KMS-11 (cell line): ENCODE measurements around the gene WDFY1.

Experiments used
- H2AFZ ChIP-seq: fragments of 200-600 bp; sonication (generic); 2 replicates; pipeline ENCODE4 v1.6.1; 2016; ENCODE audit warnings: antibody characterized with exemption, mixed run types, low read depth
- H3K27ac ChIP-seq: fragments of 200-600 bp; sonication (generic); 2 replicates; pipeline ENCODE4 v1.6.1; 2016; ENCODE audit warnings: mild to moderate bottlenecking, mixed run types
- H3K27me3 ChIP-seq: fragments of 200-600 bp; sonication (generic); 2 replicates; pipeline ENCODE4 v1.6.1; 2017; ENCODE audit warnings: mild to moderate bottlenecking, low read depth, mixed run types, moderate library complexity; ENCODE audit not compliant: insufficient read depth
- H3K36me3 ChIP-seq: fragments of 200-600 bp; sonication (generic); 2 replicates; pipeline ENCODE4 v1.6.1; 2017; ENCODE audit warnings: mild to moderate bottlenecking, mixed run types; ENCODE audit not compliant: insufficient read depth
- H3K4me1 ChIP-seq: fragments of 200-600 bp; sonication (generic); 2 replicates; pipeline ENCODE4 v1.6.1; 2016; ENCODE audit warnings: mild to moderate bottlenecking, low read depth, mixed run types; ENCODE audit not compliant: poor library complexity, severe bottlenecking
- H3K4me2 ChIP-seq: fragments of 200-600 bp; sonication (generic); 2 replicates; pipeline ENCODE4 v1.7.0; 2016; ENCODE audit warnings: mild to moderate bottlenecking, mixed run types
- H3K4me3 ChIP-seq: fragments of 200-600 bp; sonication (generic); IDR thresholded peaks from 2 replicates; pipeline ENCODE4 v1.6.1; 2017; ENCODE audit warnings: low read depth, low read length, mixed read lengths; ENCODE audit not compliant: insufficient read depth
- H3K79me2 ChIP-seq: fragments of 200-600 bp; sonication (generic); 2 replicates; pipeline ENCODE4 v1.6.1; 2016; ENCODE audit warnings: low read depth, mixed run types; ENCODE audit not compliant: insufficient read depth
- H3K9ac ChIP-seq: fragments of 200-600 bp; sonication (generic); 2 replicates; pipeline ENCODE4 v1.6.1; 2016; ENCODE audit warnings: mild to moderate bottlenecking, mixed run types
- H4K20me1 ChIP-seq: fragments of 200-600 bp; sonication (generic); 2 replicates; pipeline ENCODE4 v1.6.1; 2016; ENCODE audit warnings: mild to moderate bottlenecking, mixed run types; ENCODE audit not compliant: insufficient read depth
- TF ChIP-seq, protein P1 (sequence below): fragments of 200-600 bp; sonication (generic); conservative IDR thresholded peaks from 2 replicates; pipeline ENCODE4 v1.6.1; 2017; ENCODE audit warnings: low read depth, mild to moderate bottlenecking, antibody characterized with exemption, low read length, moderate library complexity, mixed read lengths

Gene WDFY1

DNA sequence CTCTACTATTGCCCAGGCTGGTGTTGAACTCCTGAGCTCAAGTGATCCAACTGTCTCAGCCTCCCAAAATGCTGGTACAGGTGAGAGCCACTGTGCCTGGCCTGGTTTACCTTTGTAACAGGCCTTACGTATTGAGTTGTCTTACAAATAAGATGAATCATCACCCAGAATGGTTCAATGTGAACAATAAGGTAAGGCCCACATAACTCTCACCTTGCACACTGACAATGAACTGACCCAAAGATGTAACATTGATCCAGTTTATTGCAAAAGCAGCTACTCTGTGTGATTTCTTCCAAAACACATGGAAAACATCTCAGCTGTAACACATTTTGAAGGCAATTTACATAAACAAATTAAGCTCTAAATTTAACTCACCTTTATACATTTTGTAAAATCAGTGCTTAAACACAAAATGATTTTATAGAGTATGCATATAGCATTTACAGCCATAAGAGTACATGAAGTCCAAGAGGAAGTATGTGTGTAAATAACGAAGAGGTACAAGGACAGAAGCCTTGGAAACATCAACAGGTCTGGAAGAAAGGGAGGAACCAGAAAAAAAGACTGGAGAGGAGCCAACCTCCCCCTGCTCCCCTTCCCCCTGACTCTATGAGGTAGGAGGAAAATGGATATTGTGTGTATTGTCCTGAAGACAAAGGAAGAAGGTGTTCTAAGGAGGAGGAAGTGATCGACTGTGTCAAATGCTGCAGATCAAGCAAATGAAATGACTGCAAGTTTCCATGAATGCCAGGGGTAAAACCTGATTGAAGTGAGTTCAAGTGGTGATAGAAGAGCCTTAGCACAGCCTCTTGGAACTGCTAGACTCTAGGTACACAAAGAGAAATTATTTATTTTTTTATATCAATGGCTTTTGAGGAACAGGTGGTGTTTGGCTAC lies 5.6 kb upstream of the WDFY1 start:
- H3K79me2 ChIP-seq = no peaks in the 10 kb centered on the region
- TF ChIP-seq, protein P1, sequence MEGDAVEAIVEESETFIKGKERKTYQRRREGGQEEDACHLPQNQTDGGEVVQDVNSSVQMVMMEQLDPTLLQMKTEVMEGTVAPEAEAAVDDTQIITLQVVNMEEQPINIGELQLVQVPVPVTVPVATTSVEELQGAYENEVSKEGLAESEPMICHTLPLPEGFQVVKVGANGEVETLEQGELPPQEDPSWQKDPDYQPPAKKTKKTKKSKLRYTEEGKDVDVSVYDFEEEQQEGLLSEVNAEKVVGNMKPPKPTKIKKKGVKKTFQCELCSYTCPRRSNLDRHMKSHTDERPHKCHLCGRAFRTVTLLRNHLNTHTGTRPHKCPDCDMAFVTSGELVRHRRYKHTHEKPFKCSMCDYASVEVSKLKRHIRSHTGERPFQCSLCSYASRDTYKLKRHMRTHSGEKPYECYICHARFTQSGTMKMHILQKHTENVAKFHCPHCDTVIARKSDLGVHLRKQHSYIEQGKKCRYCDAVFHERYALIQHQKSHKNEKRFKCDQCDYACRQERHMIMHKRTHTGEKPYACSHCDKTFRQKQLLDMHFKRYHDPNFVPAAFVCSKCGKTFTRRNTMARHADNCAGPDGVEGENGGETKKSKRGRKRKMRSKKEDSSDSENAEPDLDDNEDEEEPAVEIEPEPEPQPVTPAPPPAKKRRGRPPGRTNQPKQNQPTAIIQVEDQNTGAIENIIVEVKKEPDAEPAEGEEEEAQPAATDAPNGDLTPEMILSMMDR = no peak
- H4K20me1 ChIP-seq = no peaks in the 10 kb centered on the region
- no peak overlapping the region for H3K4me3 ChIP-seq
- H2AFZ ChIP-seq = no peak overlapping the region
- H3K27ac ChIP-seq = no peak overlapping the region
- no peak overlapping the region for H3K4me2 ChIP-seq
- H3K27me3 ChIP-seq = no peaks in the 10 kb centered on the region
- peaks cover 26% of the 10 kb centered on the region for H3K4me1 ChIP-seq
- no peaks in the 10 kb centered on the region for H3K36me3 ChIP-seq
- H3K9ac ChIP-seq = no peak overlapping the region

DNA sequence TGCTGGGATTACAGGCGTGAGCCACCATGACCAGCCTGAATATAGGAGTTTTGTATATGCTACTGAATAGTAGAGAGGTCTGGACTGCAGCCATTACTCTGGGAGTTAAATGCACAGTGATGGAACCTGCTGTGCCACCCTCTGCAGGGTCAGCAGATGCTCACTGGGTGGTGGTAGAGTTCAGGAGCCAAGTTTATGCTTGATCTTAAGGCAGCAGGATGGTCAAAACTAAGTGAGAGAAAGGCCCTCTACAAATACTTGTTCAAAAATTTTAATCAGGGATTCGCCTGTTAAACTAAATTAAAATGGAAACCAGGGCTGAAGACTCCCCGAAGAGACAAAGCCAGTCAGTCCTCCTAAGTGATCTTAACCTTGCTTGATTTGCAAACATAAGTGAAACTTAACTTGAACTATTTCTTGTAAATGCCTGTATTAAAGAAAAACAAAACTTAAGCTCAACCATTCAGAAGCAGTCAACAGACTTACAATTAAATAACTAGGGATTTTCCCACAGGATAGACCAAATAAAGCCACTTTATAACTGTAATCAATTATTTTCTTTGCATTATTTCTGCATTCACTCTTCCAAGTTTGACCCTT lies 4.2 kb upstream of the WDFY1 start:
- Histone ChIP-seq H3K79me2 (no peaks in the 10 kb centered on the region), H3K36me3 (no peaks in the 10 kb centered on the region), H3K4me2 (no peak overlapping the region), H3K27ac (no peak overlapping the region), H3K4me3 (no peak overlapping the region), H2AFZ (no peak overlapping the region), H3K9ac (no peak overlapping the region), H3K4me1 (peaks cover 29% of the 10 kb centered on the region), H3K27me3 (no peaks in the 10 kb centered on the region), H4K20me1 (no peaks in the 10 kb centered on the region)
- TF ChIP-seq, protein P1 = no peak

DNA sequence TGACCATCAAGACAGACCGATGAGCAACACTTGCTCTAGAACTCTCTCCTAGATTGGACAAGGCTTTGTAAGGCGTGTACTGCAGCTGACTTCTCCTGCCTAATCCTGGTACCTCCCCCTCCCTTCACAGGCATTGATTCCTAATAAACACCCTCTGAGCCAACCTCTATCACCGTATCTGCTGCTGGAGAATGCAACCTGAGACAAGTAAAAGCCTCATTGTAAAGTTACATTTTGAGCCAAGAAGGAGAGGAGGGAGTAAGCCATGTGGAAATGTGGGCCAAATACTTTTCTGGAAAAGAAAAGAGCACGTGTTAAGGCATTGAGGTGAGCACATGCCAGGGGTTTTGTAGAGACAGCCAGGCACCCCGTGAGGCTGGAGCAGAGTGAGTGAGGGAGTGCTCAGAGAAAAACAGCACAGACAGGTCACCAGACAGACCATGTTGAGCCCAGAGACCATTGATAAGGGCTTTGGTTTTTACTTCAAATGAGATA lies 2.6 kb upstream of the WDFY1 start:
- H2AFZ ChIP-seq = no peak overlapping the region
- H3K79me2 ChIP-seq = peaks cover 3% of the 10 kb centered on the region; the same call in 1 of the 2 replicates
- no peak overlapping the region for H3K4me2 ChIP-seq
- H4K20me1 ChIP-seq = no peaks in the 10 kb centered on the region
- H3K4me1 ChIP-seq = peaks cover 27% of the 10 kb centered on the region
- no peak overlapping the region for H3K9ac ChIP-seq
- no peak overlapping the region for H3K27ac ChIP-seq
- H3K4me3 ChIP-seq = no peak overlapping the region
- no peaks in the 10 kb centered on the region for H3K36me3 ChIP-seq
- no peaks in the 10 kb centered on the region for H3K27me3 ChIP-seq
- TF ChIP-seq, protein P1 = no peak

DNA sequence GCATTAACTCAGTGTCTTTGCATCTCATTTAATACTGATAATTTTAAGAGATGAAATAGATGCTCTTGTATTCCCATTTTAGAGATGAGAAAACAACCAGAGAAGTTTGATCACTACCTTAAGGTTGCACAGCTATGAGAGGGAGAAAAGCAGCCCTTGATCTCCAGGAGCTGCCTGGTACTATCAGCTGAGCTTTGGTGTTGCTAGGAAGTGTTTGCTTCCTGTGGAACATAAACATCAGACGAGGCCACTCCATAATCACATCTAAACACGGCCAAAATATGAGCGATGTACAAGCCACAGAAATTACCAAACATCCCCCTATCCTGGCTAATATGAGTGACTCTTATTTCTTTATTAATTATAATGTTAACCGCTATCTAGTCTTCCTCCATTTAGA lies 620 bp upstream of the WDFY1 start:
- TF ChIP-seq, protein P1 = no peak
- Histone ChIP-seq H3K36me3 (no peaks in the 10 kb centered on the region), H3K27ac (no peak overlapping the region), H3K27me3 (no peaks in the 10 kb centered on the region), H3K4me2 (peak overlapping the region; percentile 40), H2AFZ (peak overlapping the region; percentile 60), H3K4me1 (peaks cover 17% of the 10 kb centered on the region), H4K20me1 (no peaks in the 10 kb centered on the region), H3K4me3 (no peak overlapping the region), H3K79me2 (peaks cover 3% of the 10 kb centered on the region; the same call in 1 of the 2 replicates), H3K9ac (no peak overlapping the region)
